WTC11 (cell line): ENCODE results near the gene KAT8. TPM values are rescaled to one million over a fixed set of nuclear protein-coding genes. Genes with fewer than 3 reads are reported as not detected.

Source experiments
- ATAC-seq: fragments of 200-7000 bp; cut with Tn5 transposase; 2 replicates; pipeline ENCODE4 v1.10.0; 2021; ENCODE audit warnings: mild to moderate bottlenecking, moderate library complexity
- CTCF ChIA-PET: fragments of 300-600 bp; sonication (Branson Sonifier 250); formaldehyde crosslinking; loops from one replicate; lab custom pipeline; 2021; ENCODE audit warnings: antibody characterized with exemption; lab: Charles Lee
- POLR2A ChIA-PET: fragments of 350-600 bp; sonication (Branson Sonifier 250); formaldehyde crosslinking; loops from one replicate; lab custom pipeline; 2021; ENCODE audit warnings: antibody characterized with exemption; lab: Charles Lee
- DNase-seq: peaks from one replicate; pipeline ENCODE4 v3.0.0; 2021; ENCODE audit warnings: low spot score
- H3K27ac Mint-ChIP-seq: 2 replicates; pipeline ENCODE4 v1.8.0; 2021; ENCODE audit warnings: mixed read lengths
- H3K27me3 Mint-ChIP-seq: 2 replicates; pipeline ENCODE4 v1.8.0; 2021; ENCODE audit warnings: low read depth, mild to moderate bottlenecking, moderate library complexity, mixed read lengths
- H3K36me3 Mint-ChIP-seq: 2 replicates; pipeline ENCODE4 v1.8.0; 2021; ENCODE audit warnings: mixed read lengths
- H3K4me1 Mint-ChIP-seq: 2 replicates; pipeline ENCODE4 v1.8.0; 2022; ENCODE audit warnings: mixed read lengths
- H3K4me3 Mint-ChIP-seq: 2 replicates; pipeline ENCODE4 v1.8.0; 2021; ENCODE audit warnings: mild to moderate bottlenecking, moderate library complexity, mixed read lengths
- H3K9me3 Mint-ChIP-seq: 2 replicates; pipeline ENCODE4 v1.8.0; 2021; ENCODE audit warnings: mixed read lengths
- ATF2 ChIP-seq: sonication (generic); formaldehyde crosslinking; IDR thresholded peaks from 2 replicates; pipeline ENCODE4 v1.8.1; 2022; ENCODE audit warnings: low read depth, missing genetic modification reagents, borderline replicate concordance
- ATF3 ChIP-seq: sonication (generic); formaldehyde crosslinking; conservative IDR thresholded peaks from 2 replicates; pipeline ENCODE4 v1.8.1; 2022; ENCODE audit warnings: mild to moderate bottlenecking, missing genetic modification reagents
- CDX4 ChIP-seq: fragments of 250-450 bp; sonication (Bioruptor Pico); IDR thresholded peaks from 2 replicates; pipeline ENCODE4 v1.9.0; 2021; ENCODE audit warnings: moderate library complexity, mild to moderate bottlenecking, inconsistent platforms, borderline replicate concordance
- E2F4 ChIP-seq: sonication (generic); formaldehyde crosslinking; IDR thresholded peaks from 2 replicates; pipeline ENCODE4 v1.8.1; 2022; ENCODE audit warnings: low read depth, mild to moderate bottlenecking, moderate library complexity, missing genetic modification reagents, borderline replicate concordance
- ERG ChIP-seq: fragments of 250-450 bp; sonication (Bioruptor Pico); IDR thresholded peaks from 2 replicates; pipeline ENCODE4 v1.8.0; 2021; ENCODE audit warnings: mild to moderate bottlenecking
- FOXP1 ChIP-seq: sonication (generic); formaldehyde crosslinking; IDR thresholded peaks from 2 replicates; pipeline ENCODE4 v1.8.0; 2022; ENCODE audit warnings: missing genetic modification reagents, mild to moderate bottlenecking, moderate library complexity, borderline replicate concordance
- GRHL2 ChIP-seq: fragments of 250-450 bp; sonication (Bioruptor Pico); IDR thresholded peaks from 2 replicates; pipeline ENCODE4 v1.8.0; 2022; ENCODE audit warnings: mild to moderate bottlenecking, moderate library complexity; ENCODE audit not compliant: insufficient replicate concordance, severe bottlenecking
- IRF2 ChIP-seq: sonication (generic); formaldehyde crosslinking; IDR thresholded peaks from 2 replicates; pipeline ENCODE4 v1.8.0; 2022; ENCODE audit warnings: low read depth, missing genetic modification reagents, borderline replicate concordance
- JAZF1 ChIP-seq: fragments of 250-450 bp; sonication (Bioruptor Pico); IDR thresholded peaks from 2 replicates; pipeline ENCODE4 v1.9.0; 2021; ENCODE audit warnings: moderate library complexity, mild to moderate bottlenecking, inconsistent platforms
- KAT7 ChIP-seq: sonication (generic); formaldehyde crosslinking; IDR thresholded peaks from 2 replicates; pipeline ENCODE4 v1.8.1; 2023; ENCODE audit warnings: missing genetic modification reagents, mild to moderate bottlenecking, borderline replicate concordance
- MYBL2 ChIP-seq: sonication (generic); formaldehyde crosslinking; IDR thresholded peaks from 2 replicates; pipeline ENCODE4 v1.8.1; 2023; ENCODE audit warnings: mild to moderate bottlenecking, moderate library complexity, missing genetic modification reagents
- NFE2L1 ChIP-seq: sonication (generic); formaldehyde crosslinking; IDR thresholded peaks from 2 replicates; pipeline ENCODE4 v1.8.1; 2023; ENCODE audit warnings: missing genetic modification reagents
- OVOL2 ChIP-seq: fragments of 250-450 bp; sonication (Bioruptor Pico); IDR thresholded peaks from 2 replicates; pipeline ENCODE4 v1.9.0; 2021; ENCODE audit warnings: mild to moderate bottlenecking, borderline replicate concordance
- PRRX2 ChIP-seq: fragments of 250-450 bp; sonication (Bioruptor Pico); IDR thresholded peaks from 2 replicates; pipeline ENCODE4 v1.8.0; 2021; ENCODE audit warnings: mild to moderate bottlenecking
- SOX15 ChIP-seq: fragments of 250-450 bp; sonication (Bioruptor Pico); IDR thresholded peaks from 2 replicates; pipeline ENCODE4 v1.9.0; 2021; ENCODE audit warnings: mild to moderate bottlenecking
- STAT6 ChIP-seq: sonication (generic); formaldehyde crosslinking; conservative IDR thresholded peaks from 2 replicates; pipeline ENCODE4 v1.8.1; 2023; ENCODE audit warnings: mild to moderate bottlenecking, low read depth, missing genetic modification reagents, moderate library complexity
- TEAD4 ChIP-seq: sonication (generic); formaldehyde crosslinking; IDR thresholded peaks from 2 replicates; pipeline ENCODE4 v1.8.0; 2022; ENCODE audit warnings: mild to moderate bottlenecking, missing genetic modification reagents
- USF1 ChIP-seq: sonication (generic); formaldehyde crosslinking; IDR thresholded peaks from 2 replicates; pipeline ENCODE4 v1.8.0; 2022; ENCODE audit warnings: mild to moderate bottlenecking, missing genetic modification reagents
- ZNF317 ChIP-seq: sonication (generic); formaldehyde crosslinking; IDR thresholded peaks from 2 replicates; pipeline ENCODE4 v1.8.1; 2023; ENCODE audit warnings: low read depth, mild to moderate bottlenecking, moderate library complexity, missing genetic modification reagents, borderline replicate concordance
- total RNA-seq: library from RNA; stranded (reverse); gene quantifications from 3 replicates; pipeline ENCODE4 v1.2.3, GENCODE V29; 2021

Gene KAT8
- total RNA-seq, 1 experiment from 2014 or later: 70.8 TPM

- no peaks in the 10 kb centered on the region for H3K4me1 Mint-ChIP-seq
- CTCF ChIA-PET: interaction anchor here (1.0 to 1.3 kb wide), 6 partner anchors 11 to 132 kb away, joined by 3 to 8 read pairs (median 4); partner anchors contain the start of gene HSD3B7
- no peak overlapping the region for H3K4me3 Mint-ChIP-seq
- no peak for ATAC-seq
- no peak for DNase-seq
- TF ChIP-seq TEAD4 (CRISPR knock-in tag) (no peak), MYBL2 (CRISPR knock-in tag) (no peak), JAZF1 (CRISPR knock-in tag) (no peak), ZNF317 (CRISPR knock-in tag) (no peak), FOXP1 (CRISPR knock-in tag) (no peak), NFE2L1 (no peak), IRF2 (CRISPR knock-in tag) (no peak), E2F4 (CRISPR knock-in tag) (no peak), STAT6 (CRISPR knock-in tag) (no peak), SOX15 (CRISPR knock-in tag) (no peak), ATF3 (CRISPR knock-in tag) (no peak), OVOL2 (CRISPR knock-in tag) (no peak), GRHL2 (no peak), ATF2 (no peak)
- H3K27ac Mint-ChIP-seq: peak overlapping the region; percentile 37; the same call in 1 of the 2 replicates
- peaks cover 6% of the 10 kb centered on the region for H3K36me3 Mint-ChIP-seq
- no peaks in the 10 kb centered on the region for H3K27me3 Mint-ChIP-seq
- POLR2A ChIA-PET: interaction anchor here (1.5 kb wide), 1 partner anchor 32 kb away, joined by 6 read pairs; the partner anchor contains the start of gene KAT8
- no peaks in the 10 kb centered on the region for H3K9me3 Mint-ChIP-seq
Observed at GRCh38 chr16:31085411-31085810, 32.1 kb upstream of the KAT8 start.

- Mint-ChIP-seq H3K36me3 (peaks cover 12% of the 10 kb centered on the region), H3K27ac (peak overlapping the region; percentile 74; the same call in 1 of the 2 replicates), H3K27me3 (no peaks in the 10 kb centered on the region), H3K4me1 (no peaks in the 10 kb centered on the region), H3K4me3 (no peak overlapping the region), H3K9me3 (no peaks in the 10 kb centered on the region)
- TF ChIP-seq ERG (CRISPR knock-in tag) (no peak), CDX4 (CRISPR knock-in tag) (no peak), KAT7 (CRISPR knock-in tag) (no peak), USF1 (CRISPR knock-in tag) (no peak), PRRX2 (CRISPR knock-in tag) (no peak)
- ChIA-PET CTCF (interaction anchor here (1.0 to 1.3 kb wide), 5 partner anchors 10 to 133 kb away, joined by 3 to 8 read pairs (median 3); partner anchors contain the start of gene HSD3B7), POLR2A (no interaction called here)
- ATAC-seq (no peak), DNase-seq (no peak)
Observed at GRCh38 chr16:31085873-31086628, 31.4 kb upstream of the KAT8 start.
